ENCODE measurements around the gene CCL23.

The CCL23 gene

GRCh38 chr17:35972535-35972934, 45.2 kb downstream of the CCL23 start:
- Histone ChIP-seq H3K36me3 (replicated peaks) (no peaks in the 10 kb centered on the region), H3K4me3 (no peak overlapping the region), H3K9me3 (no peaks in the 10 kb centered on the region), H3K27me3 (ENCODE audit: low read depth) (no peaks in the 10 kb centered on the region), H3K4me1 (no peaks in the 10 kb centered on the region)
- in situ Hi-C loops (cut with MboI; ENCODE audit: low sequenced_read_pairs) = loop anchor here (5.0 to 10.0 kb wide), 2 partner anchors 175 to 512 kb away; partner anchors contain the start of gene ZNHIT3
- no peak for DNase-seq (ENCODE audit: low spot score in 2 of 2)

GRCh38 chr17:35972066-35972465, 45.7 kb downstream of the CCL23 start:
- no peak for DNase-seq (ENCODE audit: low spot score in 2 of 2)
- in situ Hi-C loops (cut with MboI; ENCODE audit: low sequenced_read_pairs) = loop anchor here (5.0 to 10.0 kb wide), 2 partner anchors 175 to 513 kb away; partner anchors contain the start of gene ZNHIT3

GRCh38 chr17:35969558-35970380, 48.0 kb downstream of the CCL23 start:
- H3K9me3 ChIP-seq = no peaks in the 10 kb centered on the region
- H3K4me3 ChIP-seq = no peak overlapping the region
- no peaks in the 10 kb centered on the region for H3K27me3 ChIP-seq (ENCODE audit: low read depth)
- no peaks in the 10 kb centered on the region for H3K4me1 ChIP-seq
- no peaks in the 10 kb centered on the region for H3K36me3 ChIP-seq (replicated peaks)
- DNase-seq (ENCODE audit: low spot score in 2 of 2) = peak; percentile 68 to 87
- in situ Hi-C loops (cut with MboI; ENCODE audit: low sequenced_read_pairs) = loop anchor here (5.0 to 10.0 kb wide), 2 partner anchors 178 to 515 kb away; partner anchors contain the start of gene ZNHIT3

More at GRCh38 chr17:35972066-35972465, 45.7 kb downstream of the CCL23 start:
- no peaks in the 10 kb centered on the region for H3K4me1 ChIP-seq
- H3K9me3 ChIP-seq = no peaks in the 10 kb centered on the region
- no peak overlapping the region for H3K4me3 ChIP-seq
- H3K36me3 ChIP-seq (replicated peaks) = no peaks in the 10 kb centered on the region
- H3K27me3 ChIP-seq (ENCODE audit: low read depth) = no peaks in the 10 kb centered on the region

- Histone ChIP-seq H3K4me1 (no peaks in the 10 kb centered on the region), H3K4me3 (no peak overlapping the region), H3K27me3 (ENCODE audit: low read depth) (peaks cover 3% of the 10 kb centered on the region; the same call in 1 of the 2 replicates), H3K36me3 (replicated peaks) (no peaks in the 10 kb centered on the region), H3K9me3 (no peaks in the 10 kb centered on the region)
- in situ Hi-C loops (cut with MboI; ENCODE audit: low sequenced_read_pairs) = no loop called here
- no peak for DNase-seq (ENCODE audit: low spot score in 2 of 2)
Measured at GRCh38 chr17:35968520-35969054, 49.2 kb downstream of the CCL23 start.

GRCh38 chr17:35965272-35965671, 52.5 kb downstream of the CCL23 start:
- Histone ChIP-seq H3K4me1 (no peaks in the 10 kb centered on the region), H3K27me3 (ENCODE audit: low read depth) (peaks cover 5% of the 10 kb centered on the region; the same call in 1 of the 2 replicates), H3K4me3 (no peak overlapping the region), H3K9me3 (no peaks in the 10 kb centered on the region), H3K36me3 (replicated peaks) (no peaks in the 10 kb centered on the region)
- DNase-seq (ENCODE audit: low spot score in 2 of 2) = no peak
- in situ Hi-C loops (cut with MboI; ENCODE audit: low sequenced_read_pairs) = no loop called here

- no peak for DNase-seq (ENCODE audit: low spot score in 2 of 2)
- in situ Hi-C loops (cut with MboI; ENCODE audit: low sequenced_read_pairs) = no loop called here
- no peaks in the 10 kb centered on the region for H3K4me1 ChIP-seq
- no peaks in the 10 kb centered on the region for H3K36me3 ChIP-seq (replicated peaks)
- peaks cover 10% of the 10 kb centered on the region; the same call in 1 of the 2 replicates for H3K27me3 ChIP-seq (ENCODE audit: low read depth)
- no peaks in the 10 kb centered on the region for H3K9me3 ChIP-seq
- no peak overlapping the region for H3K4me3 ChIP-seq
Measured at GRCh38 chr17:35963663-35964062, 54.1 kb downstream of the CCL23 start.
